DOHH2 (cell line): ENCODE measurements around the gene TNNT1.

Experiments used
- CTCF ChIP-seq: fragments of 200-600 bp; sonication (generic); IDR thresholded peaks from one replicate; pipeline ENCODE4 v1.5.1; 2014; ENCODE audit warnings: antibody characterized with exemption, mild to moderate bottlenecking, low read depth, low read length; ENCODE audit not compliant: poor library complexity, severe bottlenecking
- EZH2phosphoT487 ChIP-seq: fragments of 200-600 bp; sonication (generic); IDR thresholded peaks from 2 replicates; pipeline ENCODE4 v1.6.1; 2017; ENCODE audit warnings: borderline replicate concordance, mild to moderate bottlenecking, antibody characterized with exemption, low read length, moderate library complexity, mixed read lengths

- no peak for TF ChIP-seq CTCF
- no peak for TF ChIP-seq EZH2phosphoT487
Observed at GRCh38 chr19:55181740-55182139, 32.7 kb upstream of the TNNT1 start.
